Body of pancreas (tissue), 4 donors: Measurements from ENCODE around the gene PGC.

Source experiments
- POLR2A ChIP-seq, 3 donors: fragments of 450-650 bp; IDR thresholded peaks; one replicate each; pipeline ENCODE4 v1.6.1; 2016; ENCODE audit warnings: antibody characterized with exemption in 3 of 3, mild to moderate bottlenecking in 2 of 3
- TF ChIP-seq, protein P1 (sequence below), 7 experiments: fragments of 450-650 bp in 4 of 7; fragments of 200-600 bp in 3 of 7; sonication (generic) in 3 of 7; IDR thresholded peaks; one replicate each; pipeline ENCODE4 v1.5.1; 2016 to 2019; ENCODE audit warnings: antibody characterized with exemption in 7 of 7

DNA sequence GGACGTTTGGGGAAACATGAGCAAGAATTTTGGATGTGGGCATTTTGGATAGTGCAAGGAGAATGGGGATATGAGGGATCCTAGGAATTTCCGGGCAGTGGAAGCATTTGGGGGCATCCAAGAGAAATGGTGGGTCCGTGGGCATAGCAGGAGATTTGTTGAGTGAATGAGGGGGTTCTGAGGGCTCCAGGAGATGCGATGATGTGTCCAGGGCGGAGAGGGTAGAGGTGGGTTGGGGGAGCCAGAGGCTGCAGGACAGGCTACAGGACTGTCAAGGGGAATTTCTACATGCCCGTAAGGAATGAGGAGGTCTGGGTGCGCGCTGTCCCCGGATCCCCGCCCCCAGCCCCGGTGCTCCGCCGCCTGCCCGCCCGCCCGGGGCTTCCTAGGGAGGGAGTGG, 32.1 kb upstream of the PGC start:
- TF ChIP-seq, protein P1, sequence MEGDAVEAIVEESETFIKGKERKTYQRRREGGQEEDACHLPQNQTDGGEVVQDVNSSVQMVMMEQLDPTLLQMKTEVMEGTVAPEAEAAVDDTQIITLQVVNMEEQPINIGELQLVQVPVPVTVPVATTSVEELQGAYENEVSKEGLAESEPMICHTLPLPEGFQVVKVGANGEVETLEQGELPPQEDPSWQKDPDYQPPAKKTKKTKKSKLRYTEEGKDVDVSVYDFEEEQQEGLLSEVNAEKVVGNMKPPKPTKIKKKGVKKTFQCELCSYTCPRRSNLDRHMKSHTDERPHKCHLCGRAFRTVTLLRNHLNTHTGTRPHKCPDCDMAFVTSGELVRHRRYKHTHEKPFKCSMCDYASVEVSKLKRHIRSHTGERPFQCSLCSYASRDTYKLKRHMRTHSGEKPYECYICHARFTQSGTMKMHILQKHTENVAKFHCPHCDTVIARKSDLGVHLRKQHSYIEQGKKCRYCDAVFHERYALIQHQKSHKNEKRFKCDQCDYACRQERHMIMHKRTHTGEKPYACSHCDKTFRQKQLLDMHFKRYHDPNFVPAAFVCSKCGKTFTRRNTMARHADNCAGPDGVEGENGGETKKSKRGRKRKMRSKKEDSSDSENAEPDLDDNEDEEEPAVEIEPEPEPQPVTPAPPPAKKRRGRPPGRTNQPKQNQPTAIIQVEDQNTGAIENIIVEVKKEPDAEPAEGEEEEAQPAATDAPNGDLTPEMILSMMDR (IDR thresholded peaks at IDR 0.05), result no peak
- TF ChIP-seq POLR2A (IDR thresholded peaks at IDR 0.05), result no peak
